HepG2 (cell line): ENCODE data around the gene NSMCE1. TPM values are rescaled to one million over a fixed set of nuclear protein-coding genes. Genes with fewer than 3 reads are reported as not detected.
A peak's percentile ranks its signal among the peaks of the same experiment; 100 is the strongest.

Source experiments
- ATAC-seq: fragments of 200-7000 bp; cut with Tn5 transposase; 3 replicates; pipeline ENCODE4 v1.9.1; 2020; ENCODE audit warnings: mild to moderate bottlenecking, moderate library complexity
- BruUV-seq: library from RNA; stranded (reverse); fragments of 400-500 nt; replicated peaks from 2 replicates; lab custom pipeline; 2021; lab: Mats Ljungman, UMichigan
- CTCF ChIA-PET: fragments of 300-600 bp; formaldehyde crosslinking; extraction: SDS; loops from one replicate; lab custom pipeline; 2021; ENCODE audit warnings: low total read pairs, inconsistent platforms, low intra/inter-chr PET ratio; lab: Yijun Ruan, JAX
- POLR2A ChIA-PET: fragments of 350-600 bp; sonication (Branson Sonifier 250); formaldehyde crosslinking; loops from one replicate; lab custom pipeline; 2020; ENCODE audit warnings: antibody characterized with exemption, inconsistent platforms; lab: Yijun Ruan, JAX
- DNase-seq: peaks from one replicate; pipeline ENCODE4 v3.0.0-alpha.2; 2015; ENCODE audit warnings: low spot score
- FAIRE-seq: peaks from 3 replicates; lab custom pipeline; 2011; peaks lifted over from hg19 to GRCh38; lab: Jason Lieb, UNC
- H2AFZ ChIP-seq: one replicate; pipeline ENCODE4 v1.6.1; 2011; ENCODE audit warnings: low read length, inconsistent platforms
- H3K27ac ChIP-seq: fragments of 300-600 bp; 3 replicates; pipeline ENCODE4 v1.8.0; 2011; ENCODE audit warnings: mixed run types, mild to moderate bottlenecking, mixed read lengths, low read length, inconsistent platforms; ENCODE audit not compliant: insufficient read depth; ENCODE audit errors: extremely low read length
- H3K27me3 ChIP-seq, 2 experiments: fragments of 200-600 bp in 1 of 2; 2 replicates in 1 of 2; 3 replicates in 1 of 2; pipeline versions ENCODE4 v1.6.0 to v1.8.0; 2011; ENCODE audit warnings: low read length in 2 of 2, mild to moderate bottlenecking in 2 of 2, moderate library complexity in 2 of 2, inconsistent platforms in 1 of 2; ENCODE audit not compliant: insufficient read depth in 2 of 2, control insufficient read depth in 1 of 2
- H3K36me3 ChIP-seq, 2 experiments: fragments of 200-600 bp in 1 of 2; replicated peaks in 1 of 2; 2 replicates in 1 of 2; 3 replicates in 1 of 2; pipeline versions ENCODE4 v1.5.1 to v1.8.0; 2011; ENCODE audit warnings: low read length in 2 of 2, inconsistent platforms in 1 of 2; ENCODE audit not compliant: insufficient read depth in 2 of 2, control insufficient read depth in 1 of 2
- H3K4me1 ChIP-seq: 2 replicates; pipeline ENCODE4 v1.5.1; 2012; ENCODE audit warnings: low read length, inconsistent platforms; ENCODE audit not compliant: insufficient read depth
- H3K4me2 ChIP-seq: 2 replicates; pipeline ENCODE4 v1.6.0; 2011; ENCODE audit warnings: low read depth, low read length, inconsistent platforms
- H3K4me3 ChIP-seq, 3 experiments: fragments of 200-600 bp in 1 of 3; sonication (generic), shearing (Covaris generic) in 1 of 3; replicated peaks in 1 of 3; 2 replicates each; pipeline ENCODE4 v1.5.1; 2011 to 2016; ENCODE audit warnings: low read length in 3 of 3, inconsistent platforms in 2 of 3, low read depth in 2 of 3, mild to moderate bottlenecking in 2 of 3, control low read depth in 1 of 3, mixed read lengths in 1 of 3; ENCODE audit not compliant: insufficient read depth in 1 of 3
- H3K79me2 ChIP-seq: one replicate; pipeline ENCODE4 v1.6.1; 2011; ENCODE audit warnings: low read length, inconsistent platforms; ENCODE audit not compliant: insufficient read depth
- H3K9ac ChIP-seq: 2 replicates; pipeline ENCODE4 v1.6.0; 2011; ENCODE audit warnings: mild to moderate bottlenecking, low read depth, low read length, inconsistent platforms; ENCODE audit not compliant: insufficient read depth
- H3K9me3 ChIP-seq: 2 replicates; pipeline ENCODE4 v1.5.1; 2012; ENCODE audit warnings: mild to moderate bottlenecking, low read length
- H4K20me1 ChIP-seq: 2 replicates; pipeline ENCODE4 v1.6.0; 2011; ENCODE audit warnings: inconsistent platforms, mild to moderate bottlenecking, low read length, moderate library complexity; ENCODE audit not compliant: insufficient read depth
- AKAP8 ChIP-seq: sonication (generic); formaldehyde crosslinking; IDR thresholded peaks from 2 replicates; pipeline ENCODE4 v1.5.1; 2020; ENCODE audit warnings: mild to moderate bottlenecking, missing genetic modification reagents
- HOXA9 ChIP-seq: sonication (generic); formaldehyde crosslinking; IDR thresholded peaks from 2 replicates; pipeline ENCODE4 v1.8.1; 2022; ENCODE audit warnings: missing genetic modification reagents, mild to moderate bottlenecking, moderate library complexity, borderline replicate concordance
- KMT2A ChIP-seq: sonication (generic); formaldehyde crosslinking; IDR thresholded peaks from 2 replicates; pipeline ENCODE4 v1.4.0; 2020; ENCODE audit warnings: missing genetic modification reagents
- MAFF ChIP-seq: IDR thresholded peaks from 2 replicates; pipeline ENCODE4 v1.6.1; 2011; ENCODE audit warnings: low read depth, low read length, improper control_type of control experiment
- MTF1 ChIP-seq: sonication (generic); formaldehyde crosslinking; IDR thresholded peaks from 2 replicates; pipeline ENCODE4 v1.5.0; 2020; ENCODE audit warnings: missing genetic modification reagents
- NBN ChIP-seq: fragments of 450-650 bp; conservative IDR thresholded peaks from 2 replicates; pipeline ENCODE4 v1.6.1; 2017
- SMAD3 ChIP-seq: sonication (generic); formaldehyde crosslinking; IDR thresholded peaks from 2 replicates; pipeline ENCODE4 v1.4.0; 2020; ENCODE audit warnings: missing genetic modification reagents
- TMF1 ChIP-seq: sonication (generic); formaldehyde crosslinking; IDR thresholded peaks from 2 replicates; pipeline ENCODE4 v1.8.1; 2022; ENCODE audit warnings: low read depth, missing genetic modification reagents
- ZBTB1 ChIP-seq: sonication (generic); formaldehyde crosslinking; IDR thresholded peaks from 2 replicates; pipeline ENCODE4 v1.4.0; 2020; ENCODE audit warnings: missing genetic modification reagents, borderline replicate concordance
- ZC3H4 ChIP-seq: sonication (generic); formaldehyde crosslinking; IDR thresholded peaks from 2 replicates; pipeline ENCODE4 v1.4.0; 2020; ENCODE audit warnings: missing genetic modification reagents, borderline replicate concordance
- ZFP37 ChIP-seq: sonication (generic); formaldehyde crosslinking; IDR thresholded peaks from 2 replicates; pipeline ENCODE4 v1.4.0; 2020; ENCODE audit warnings: missing genetic modification reagents, borderline replicate concordance
- ZNF160 ChIP-seq: sonication (generic); formaldehyde crosslinking; IDR thresholded peaks from 2 replicates; pipeline ENCODE4 v1.8.0; 2022; ENCODE audit warnings: mild to moderate bottlenecking, inconsistent platforms, missing genetic modification reagents
- ZNF484 ChIP-seq: sonication (generic); formaldehyde crosslinking; IDR thresholded peaks from 2 replicates; pipeline ENCODE4 v1.5.1; 2020; ENCODE audit warnings: mild to moderate bottlenecking, low read depth, missing genetic modification reagents, borderline replicate concordance
- ZNF724P ChIP-seq: sonication (generic); formaldehyde crosslinking; IDR thresholded peaks from 2 replicates; pipeline ENCODE4 v1.8.0; 2022; ENCODE audit warnings: missing genetic modification reagents, borderline replicate concordance
- ZNF792 ChIP-seq: IDR thresholded peaks from 2 replicates; pipeline ENCODE4 v1.6.1; 2016
- ZNF83 ChIP-seq: sonication (generic); formaldehyde crosslinking; IDR thresholded peaks from 2 replicates; pipeline ENCODE4 v1.4.0; 2020; ENCODE audit warnings: missing genetic modification reagents, mild to moderate bottlenecking, borderline replicate concordance
- WGBS: methylation state at CpG from one replicate; pipeline ENCODE4 v1.1.6; 2017; ENCODE audit warnings: low lambda C conversion rate; 5-methylcytosine and 5-hydroxymethylcytosine counted together
- in situ Hi-C: cut with HindIII; loops from 2 replicates; pipeline ENCODE4 v1.10.0; 2017; ENCODE audit warnings: low pct_unique_long_range_greater_than_20kb; ENCODE audit not compliant: extremely low pct_ligation_motif_present
- intact Hi-C: fragments of 100-400 bp; cut with micrococcal nuclease; formaldehyde crosslinking; loops from one replicate; pipeline ENCODE4 v1.10.0; 2022; ENCODE audit not compliant: unreplicated experiment
- polyA plus RNA-seq, 8 experiments: library from polyadenylated mRNA; depleted of rRNA in 3 of 8; stranded (reverse) in 7 of 8; unstranded in 1 of 8; fragments of >200 nt; fragmentation: Illumina TruSeq in 4 of 8; extraction: Trizol in 4 of 8; gene quantifications; 2 replicates each; pipeline versions ENCODE4 v1.2.1 to v1.2.3, GENCODE V29; 2011 to 2016; ENCODE audit warnings: low read depth in 4 of 8, missing spikeins in 1 of 8, mixed read lengths in 1 of 8; ENCODE audit not compliant: insufficient read depth in 1 of 8
- total RNA-seq, 5 experiments: library from RNA; depleted of rRNA; stranded (reverse); fragments of >200 nt; fragmentation: Illumina TruSeq; extraction: Trizol; gene quantifications; 2 replicates each; pipeline ENCODE4 v1.2.3, GENCODE V29; 2016; ENCODE audit warnings: low read depth in 1 of 5
- TF ChIP-seq, protein P1 (sequence below): sonication (generic); formaldehyde crosslinking; conservative IDR thresholded peaks from 2 replicates; pipeline ENCODE4 v1.4.0; 2020; ENCODE audit warnings: missing genetic modification reagents
- TF ChIP-seq, protein P2 (sequence below): sonication (generic); formaldehyde crosslinking; IDR thresholded peaks from 2 replicates; pipeline ENCODE4 v1.4.0; 2020; ENCODE audit warnings: missing genetic modification reagents
- TF ChIP-seq, protein P3 (sequence below), 2 experiments: fragments of 450-650 bp in 1 of 2; sonication (generic) in 1 of 2; formaldehyde crosslinking; IDR thresholded peaks; 2 replicates each; pipeline versions ENCODE4 v1.5.0 to v1.8.0; 2020 to 2022; ENCODE audit warnings: mild to moderate bottlenecking in 1 of 2, missing genetic modification reagents in 1 of 2
- TF ChIP-seq, protein P4 (sequence below): sonication (generic); formaldehyde crosslinking; IDR thresholded peaks from 2 replicates; pipeline ENCODE4 v1.9.0; 2022; ENCODE audit warnings: missing genetic modification reagents, mild to moderate bottlenecking, borderline replicate concordance

Gene NSMCE1
- total and polyA plus RNA-seq, 2 of the 13 experiments (the other 11 are each of a cell fraction or from before 2014, with no cell fraction given): 42.7 to 52.9 TPM

DNA sequence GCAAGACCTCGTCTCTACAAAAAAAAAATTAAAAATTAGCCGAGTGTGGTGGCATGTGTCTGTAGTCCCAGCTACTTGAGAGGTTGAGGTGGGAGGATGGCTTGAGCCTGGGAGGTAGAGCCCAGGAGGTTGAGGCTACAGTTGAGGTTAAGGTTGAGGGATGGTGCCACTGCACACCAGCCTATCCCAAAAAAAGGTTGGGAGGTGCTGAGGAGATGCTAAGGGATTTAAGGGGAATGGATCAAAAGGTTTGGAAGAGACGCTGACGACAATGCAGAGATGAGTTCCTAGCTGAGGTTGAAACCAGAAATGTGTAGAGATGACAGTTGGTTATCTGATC is 4.7 kb upstream of the NSMCE1 start:
- BruUV-seq: TSS peak; percentile 73
- WGBS: 68% methylated on average over 4 of the region's 4 CpGs
- Histone ChIP-seq H3K9ac (peak overlapping the region; percentile 71), H3K9me3 (no peaks in the 10 kb centered on the region), H3K27ac (peak overlapping the region; percentile 96), H4K20me1 (no peaks in the 10 kb centered on the region), H3K4me3 (peak overlapping the region in 2 of 3 experiments; percentile 24 to 55; a peak in 4 of 6 replicates), H3K79me2 (peaks cover 28% of the 10 kb centered on the region), H3K36me3 (no peaks in the 10 kb centered on the region), H3K4me2 (peak overlapping the region; percentile 86), H2AFZ (no peak overlapping the region), H3K27me3 (no peaks in the 10 kb centered on the region; a peak in 1 of 5 replicates), H3K4me1 (peaks cover 62% of the 10 kb centered on the region)
- in situ Hi-C loops (no loop called here), intact Hi-C loops (loop anchor here (1.0 kb wide), 1 partner anchor 9 kb away; no protein-coding TSS in a partner anchor)
- ChIA-PET POLR2A (interaction anchor here (1.0 to 2.2 kb wide), 11 partner anchors 9 to 69 kb away, joined by 3 to 14 read pairs (median 4); partner anchors contain the start of gene KDM8), CTCF (no interaction called here)
- DNase-seq (no peak), FAIRE-seq (no peak), ATAC-seq (no peak)
- TF ChIP-seq ZBTB1: no peak
- peak; percentile 32; the same call in 1 of the 2 replicates for TF ChIP-seq ZC3H4 (CRISPR knock-in tag)
- no peak for TF ChIP-seq MTF1 (CRISPR knock-in tag)
- TF ChIP-seq, protein P1, sequence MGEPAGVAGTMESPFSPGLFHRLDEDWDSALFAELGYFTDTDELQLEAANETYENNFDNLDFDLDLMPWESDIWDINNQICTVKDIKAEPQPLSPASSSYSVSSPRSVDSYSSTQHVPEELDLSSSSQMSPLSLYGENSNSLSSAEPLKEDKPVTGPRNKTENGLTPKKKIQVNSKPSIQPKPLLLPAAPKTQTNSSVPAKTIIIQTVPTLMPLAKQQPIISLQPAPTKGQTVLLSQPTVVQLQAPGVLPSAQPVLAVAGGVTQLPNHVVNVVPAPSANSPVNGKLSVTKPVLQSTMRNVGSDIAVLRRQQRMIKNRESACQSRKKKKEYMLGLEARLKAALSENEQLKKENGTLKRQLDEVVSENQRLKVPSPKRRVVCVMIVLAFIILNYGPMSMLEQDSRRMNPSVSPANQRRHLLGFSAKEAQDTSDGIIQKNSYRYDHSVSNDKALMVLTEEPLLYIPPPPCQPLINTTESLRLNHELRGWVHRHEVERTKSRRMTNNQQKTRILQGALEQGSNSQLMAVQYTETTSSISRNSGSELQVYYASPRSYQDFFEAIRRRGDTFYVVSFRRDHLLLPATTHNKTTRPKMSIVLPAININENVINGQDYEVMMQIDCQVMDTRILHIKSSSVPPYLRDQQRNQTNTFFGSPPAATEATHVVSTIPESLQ (CRISPR knock-in tag): no peak
- TF ChIP-seq, protein P2, sequence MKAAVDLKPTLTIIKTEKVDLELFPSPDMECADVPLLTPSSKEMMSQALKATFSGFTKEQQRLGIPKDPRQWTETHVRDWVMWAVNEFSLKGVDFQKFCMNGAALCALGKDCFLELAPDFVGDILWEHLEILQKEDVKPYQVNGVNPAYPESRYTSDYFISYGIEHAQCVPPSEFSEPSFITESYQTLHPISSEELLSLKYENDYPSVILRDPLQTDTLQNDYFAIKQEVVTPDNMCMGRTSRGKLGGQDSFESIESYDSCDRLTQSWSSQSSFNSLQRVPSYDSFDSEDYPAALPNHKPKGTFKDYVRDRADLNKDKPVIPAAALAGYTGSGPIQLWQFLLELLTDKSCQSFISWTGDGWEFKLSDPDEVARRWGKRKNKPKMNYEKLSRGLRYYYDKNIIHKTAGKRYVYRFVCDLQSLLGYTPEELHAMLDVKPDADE: no peak
- no peak for TF ChIP-seq ZNF160
- no peak for TF ChIP-seq ZNF484 (CRISPR knock-in tag)
- no peak for TF ChIP-seq NBN
- TF ChIP-seq ZNF83 (CRISPR knock-in tag): 0 out of 2 replicates have a peak, but pooled peaks have one; percentile 57
- TF ChIP-seq HOXA9 (CRISPR knock-in tag): no peak
- no peak for TF ChIP-seq ZNF792 (CRISPR knock-in tag)
- no peak for TF ChIP-seq MAFF
- 0 out of 2 replicates have a peak, but pooled peaks have one; percentile 7 for TF ChIP-seq ZFP37 (CRISPR knock-in tag)
- TF ChIP-seq AKAP8 (CRISPR knock-in tag): no peak
- no peak for TF ChIP-seq TMF1 (CRISPR knock-in tag)
- TF ChIP-seq SMAD3 (CRISPR knock-in tag): no peak
- TF ChIP-seq KMT2A (CRISPR knock-in tag): no peak
- TF ChIP-seq, protein P3, sequence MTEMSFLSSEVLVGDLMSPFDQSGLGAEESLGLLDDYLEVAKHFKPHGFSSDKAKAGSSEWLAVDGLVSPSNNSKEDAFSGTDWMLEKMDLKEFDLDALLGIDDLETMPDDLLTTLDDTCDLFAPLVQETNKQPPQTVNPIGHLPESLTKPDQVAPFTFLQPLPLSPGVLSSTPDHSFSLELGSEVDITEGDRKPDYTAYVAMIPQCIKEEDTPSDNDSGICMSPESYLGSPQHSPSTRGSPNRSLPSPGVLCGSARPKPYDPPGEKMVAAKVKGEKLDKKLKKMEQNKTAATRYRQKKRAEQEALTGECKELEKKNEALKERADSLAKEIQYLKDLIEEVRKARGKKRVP (CRISPR knock-in tag; IDR thresholded peaks at IDR 0.05): peak in 1 of 2 experiments; percentile 10; a peak in 1 of 4 replicates
- TF ChIP-seq ZNF724P (CRISPR knock-in tag): no peak; the same call in 1 of the 2 replicates
- TF ChIP-seq, protein P4, sequence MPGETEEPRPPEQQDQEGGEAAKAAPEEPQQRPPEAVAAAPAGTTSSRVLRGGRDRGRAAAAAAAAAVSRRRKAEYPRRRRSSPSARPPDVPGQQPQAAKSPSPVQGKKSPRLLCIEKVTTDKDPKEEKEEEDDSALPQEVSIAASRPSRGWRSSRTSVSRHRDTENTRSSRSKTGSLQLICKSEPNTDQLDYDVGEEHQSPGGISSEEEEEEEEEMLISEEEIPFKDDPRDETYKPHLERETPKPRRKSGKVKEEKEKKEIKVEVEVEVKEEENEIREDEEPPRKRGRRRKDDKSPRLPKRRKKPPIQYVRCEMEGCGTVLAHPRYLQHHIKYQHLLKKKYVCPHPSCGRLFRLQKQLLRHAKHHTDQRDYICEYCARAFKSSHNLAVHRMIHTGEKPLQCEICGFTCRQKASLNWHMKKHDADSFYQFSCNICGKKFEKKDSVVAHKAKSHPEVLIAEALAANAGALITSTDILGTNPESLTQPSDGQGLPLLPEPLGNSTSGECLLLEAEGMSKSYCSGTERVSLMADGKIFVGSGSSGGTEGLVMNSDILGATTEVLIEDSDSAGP (CRISPR knock-in tag): 0 out of 2 replicates have a peak, but pooled peaks have one; percentile 12
